SK-N-SH treated with all-trans-retinoic acid at 6 μM for 48 hours (cell line): ENCODE data around the gene SUGCT.

Source experiments
- ISL1 ChIP-seq: fragments of 250-450 bp; sonication (Bioruptor Pico); IDR thresholded peaks from 2 replicates; pipeline ENCODE4 v2.1.2; 2022; ENCODE audit warnings: mild to moderate bottlenecking, moderate library complexity
- PATZ1 ChIP-seq: fragments of 250-450 bp; sonication (Bioruptor Pico); IDR thresholded peaks from 2 replicates; pipeline ENCODE4 v1.8.0; 2020; ENCODE audit warnings: mild to moderate bottlenecking, moderate library complexity, borderline replicate concordance
- PPARA ChIP-seq: fragments of 250-450 bp; sonication (Bioruptor Pico); IDR thresholded peaks from 2 replicates; pipeline ENCODE4 v1.5.0; 2020; ENCODE audit warnings: mild to moderate bottlenecking, borderline replicate concordance
- TCF4 ChIP-seq: fragments of 250-450 bp; sonication (Bioruptor Pico); IDR thresholded peaks from 2 replicates; pipeline ENCODE4 v1.8.0; 2021; ENCODE audit warnings: mild to moderate bottlenecking, moderate library complexity, borderline replicate concordance

- TF ChIP-seq PATZ1 (CRISPR knock-in tag) (no peak), PPARA (CRISPR knock-in tag) (no peak), ISL1 (CRISPR knock-in tag) (no peak), TCF4 (CRISPR knock-in tag) (no peak)
Observed at GRCh38 chr7:40810274-40810673, 675.5 kb downstream of the SUGCT start.
